RWPE2 (cell line): ENCODE data around the gene CACNB2.

Experiments
- ATAC-seq: fragments of 200-7000 bp; cut with Tn5 transposase; 3 replicates; pipeline ENCODE4 v1.9.1; 2021; ENCODE audit warnings: low read depth
- DNase-seq: peaks from one replicate; pipeline ENCODE4 v3.0.0-alpha.2; 2020; ENCODE audit warnings: low spot score
- H3K27ac ChIP-seq: fragments of 450-650 bp; 2 replicates; pipeline ENCODE4 v1.5.1; 2017; ENCODE audit warnings: mild to moderate bottlenecking; ENCODE audit not compliant: poor library complexity, severe bottlenecking
- H3K27me3 ChIP-seq: fragments of 250-450 bp; sonication (Bioruptor Pico); 2 replicates; pipeline ENCODE4 v1.5.1; 2021; ENCODE audit warnings: mild to moderate bottlenecking, moderate library complexity; ENCODE audit not compliant: insufficient read depth, poor library complexity, severe bottlenecking
- H3K36me3 ChIP-seq: fragments of 250-450 bp; sonication (Bioruptor Pico); 2 replicates; pipeline ENCODE4 v1.5.1; 2020; ENCODE audit warnings: low read depth, mild to moderate bottlenecking, moderate library complexity
- H3K4me1 ChIP-seq: fragments of 250-450 bp; sonication (Bioruptor Pico); 2 replicates; pipeline ENCODE4 v1.5.1; 2021; ENCODE audit warnings: mild to moderate bottlenecking, moderate library complexity; ENCODE audit not compliant: insufficient read depth, poor library complexity, severe bottlenecking
- H3K4me3 ChIP-seq: fragments of 250-450 bp; sonication (Bioruptor Pico); 2 replicates; pipeline ENCODE4 v1.5.1; 2021; ENCODE audit warnings: mild to moderate bottlenecking, moderate library complexity; ENCODE audit not compliant: severe bottlenecking
- H3K9me3 ChIP-seq: fragments of 250-450 bp; sonication (Bioruptor Pico); 2 replicates; pipeline ENCODE4 v1.5.1; 2021; ENCODE audit warnings: mild to moderate bottlenecking, moderate library complexity; ENCODE audit not compliant: severe bottlenecking
- CTCF ChIP-seq: fragments of 450-650 bp; IDR thresholded peaks from one replicate; pipeline ENCODE4 v1.5.1; 2017; ENCODE audit warnings: mild to moderate bottlenecking, moderate library complexity; ENCODE audit not compliant: poor library complexity, severe bottlenecking

The CACNB2 gene

GRCh38 chr10:18254692-18255091 lies 114.5 kb downstream of the CACNB2 start:
- H3K4me3 ChIP-seq, result no peak overlapping the region
- ATAC-seq, result no peak
- no peaks in the 10 kb centered on the region for H3K9me3 ChIP-seq
- H3K27ac ChIP-seq, result no peak overlapping the region
- H3K27me3 ChIP-seq, result peaks cover 9% of the 10 kb centered on the region
- no peaks in the 10 kb centered on the region for H3K4me1 ChIP-seq
- DNase-seq, result no peak
- TF ChIP-seq CTCF, result no peak
- H3K36me3 ChIP-seq, result no peaks in the 10 kb centered on the region

- H3K4me1 ChIP-seq, result no peaks in the 10 kb centered on the region
- peaks cover 33% of the 10 kb centered on the region for H3K27me3 ChIP-seq
- no peak for DNase-seq
- no peak for TF ChIP-seq CTCF
- no peak overlapping the region for H3K4me3 ChIP-seq
- no peaks in the 10 kb centered on the region for H3K9me3 ChIP-seq
- ATAC-seq, result peak; percentile 31; the same call in 1 of the 3 replicates
- no peaks in the 10 kb centered on the region for H3K36me3 ChIP-seq
- H3K27ac ChIP-seq, result no peak overlapping the region
Observed at GRCh38 chr10:18260310-18260922, 120.2 kb downstream of the CACNB2 start.

- DNase-seq, result no peak
- Histone ChIP-seq H3K4me1 (no peaks in the 10 kb centered on the region), H3K9me3 (no peaks in the 10 kb centered on the region), H3K4me3 (no peak overlapping the region), H3K27me3 (peaks cover 33% of the 10 kb centered on the region), H3K27ac (no peak overlapping the region), H3K36me3 (no peaks in the 10 kb centered on the region)
- no peak for ATAC-seq
- TF ChIP-seq CTCF, result no peak
Observed at GRCh38 chr10:18261063-18261610, 120.9 kb downstream of the CACNB2 start.

GRCh38 chr10:18261768-18262231 lies 121.6 kb downstream of the CACNB2 start:
- Histone ChIP-seq H3K9me3 (no peaks in the 10 kb centered on the region), H3K27ac (no peak overlapping the region), H3K4me3 (no peak overlapping the region), H3K27me3 (peaks cover 33% of the 10 kb centered on the region), H3K36me3 (no peaks in the 10 kb centered on the region), H3K4me1 (no peaks in the 10 kb centered on the region)
- ATAC-seq (no peak), DNase-seq (no peak)
- no peak for TF ChIP-seq CTCF

- H3K27ac ChIP-seq, result no peak overlapping the region
- H3K4me1 ChIP-seq, result no peaks in the 10 kb centered on the region
- H3K9me3 ChIP-seq, result no peaks in the 10 kb centered on the region
- no peak for DNase-seq
- H3K27me3 ChIP-seq, result peaks cover 33% of the 10 kb centered on the region
- H3K36me3 ChIP-seq, result no peaks in the 10 kb centered on the region
- no peak for TF ChIP-seq CTCF
- no peak overlapping the region for H3K4me3 ChIP-seq
- no peak for ATAC-seq
Observed at GRCh38 chr10:18264466-18265050, 124.3 kb downstream of the CACNB2 start.
